GM18870 (cell line): ENCODE data around the gene TMED9.
"Not testable (repeated sequence)": the region's sequence is repeated elsewhere in the genome, so short reads cannot be mapped to it uniquely, and the experiment has no call there.

Experiments used
- ATAC-seq: cut with Tn5 transposase; IDR thresholded peaks from one replicate; pipeline ENCODE4 v1.9.1; 2021; ENCODE audit warnings: moderate library complexity; ENCODE audit not compliant: unreplicated experiment

TMED9 gene

GRCh38 chr5:177605078-177605477 lies 13.1 kb downstream of the TMED9 start:
- no peak for ATAC-seq

- no peak for ATAC-seq
Observed at GRCh38 chr5:177605667-177606066, 13.7 kb downstream of the TMED9 start.

DNA sequence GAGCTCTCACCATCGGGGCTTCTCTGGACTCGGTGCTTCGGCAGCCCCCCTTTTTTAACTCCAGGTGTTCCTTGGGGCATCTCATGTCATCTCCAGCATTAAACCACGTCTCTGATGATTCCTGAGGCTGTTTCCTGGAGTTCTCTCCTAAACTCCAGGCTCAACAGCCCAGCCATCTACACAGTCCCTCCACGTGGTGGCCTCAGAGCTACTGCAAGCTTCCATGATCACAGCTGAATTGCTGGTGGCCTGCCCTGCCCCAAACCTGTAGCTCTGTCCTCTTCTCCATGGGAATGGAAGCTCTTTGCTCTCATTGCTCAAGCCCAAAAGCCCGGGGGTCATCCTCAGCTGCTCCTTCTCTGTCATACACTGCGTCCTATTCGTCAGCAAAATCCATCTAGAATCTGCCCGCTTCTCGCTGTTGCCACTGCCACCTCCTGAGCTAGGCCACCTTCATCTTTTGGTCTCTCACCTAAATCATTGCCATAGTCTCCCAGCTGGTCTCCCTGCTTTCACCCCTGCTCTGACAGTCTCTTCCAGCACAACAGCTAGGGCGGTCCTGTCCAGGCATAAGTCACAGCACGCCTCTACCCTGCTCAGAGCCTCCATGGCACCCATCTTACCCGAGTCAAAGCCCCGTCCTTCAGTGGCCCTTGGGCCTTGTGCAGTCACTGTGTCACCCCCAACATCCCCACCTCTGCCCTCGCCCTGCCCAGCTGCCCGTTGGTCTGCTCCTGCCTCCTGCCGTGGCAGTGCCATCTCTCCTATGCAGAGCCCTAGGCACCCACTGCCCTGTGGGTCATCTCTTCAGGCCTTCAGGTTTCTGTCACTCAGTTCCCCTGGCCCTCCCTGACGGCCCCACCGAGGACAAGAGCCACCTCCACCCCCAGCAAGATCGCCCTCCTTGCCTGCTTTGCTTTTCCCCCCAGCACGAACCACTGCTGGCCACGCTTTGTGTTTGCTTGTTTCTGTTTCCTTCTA lies 14.4 kb downstream of the TMED9 start:
- no peak for ATAC-seq

- ATAC-seq: no peak
Observed at GRCh38 chr5:177607115-177607451, 15.1 kb downstream of the TMED9 start.

- no peak for ATAC-seq
Observed at GRCh38 chr5:177607452-177608192, 15.6 kb downstream of the TMED9 start.

DNA sequence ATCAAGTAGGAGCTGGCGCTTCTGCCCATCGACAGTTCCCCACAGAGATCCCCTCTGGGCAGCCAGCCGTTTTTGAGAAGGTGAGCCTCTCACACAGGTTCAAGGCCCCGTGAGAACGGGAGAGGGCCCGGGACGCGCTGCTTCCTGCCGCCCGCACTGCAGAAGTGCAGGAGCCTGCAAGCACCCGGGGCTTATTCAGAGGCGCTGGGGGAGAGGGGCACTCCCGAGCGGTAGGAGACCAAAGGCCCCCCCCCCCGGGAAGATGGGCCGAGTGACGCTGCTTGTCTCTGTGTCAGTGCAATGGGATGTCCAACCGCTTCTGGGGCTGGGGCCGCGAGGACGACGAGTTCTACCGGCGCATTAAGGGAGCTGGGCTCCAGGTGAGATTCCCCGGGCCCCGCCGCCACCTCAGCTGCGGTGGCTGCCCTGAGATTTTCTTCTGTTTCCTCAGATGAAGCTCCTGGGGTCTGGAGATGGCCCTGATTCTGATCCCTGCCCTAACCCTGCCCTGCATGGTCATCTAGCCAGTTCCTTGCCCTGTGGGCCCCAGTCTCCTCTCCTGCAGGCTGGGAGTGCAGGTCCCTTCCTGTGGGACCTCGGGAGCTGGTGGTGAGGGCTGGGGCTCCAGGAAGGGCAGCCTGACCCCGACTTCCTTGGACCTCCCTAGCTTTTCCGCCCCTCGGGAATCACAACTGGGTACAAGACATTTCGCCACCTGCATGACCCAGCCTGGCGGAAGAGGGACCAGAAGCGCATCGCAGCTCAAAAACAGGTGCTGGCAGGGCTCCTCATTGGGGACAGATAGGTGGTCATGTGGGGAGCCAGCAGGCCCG lies 16.5 kb downstream of the TMED9 start:
- ATAC-seq: no peak

- no peak for ATAC-seq
Observed at GRCh38 chr5:177609076-177610059, 17.4 kb downstream of the TMED9 start.

GRCh38 chr5:177610131-177610769 lies 18.2 kb downstream of the TMED9 start:
- ATAC-seq: no peak

DNA sequence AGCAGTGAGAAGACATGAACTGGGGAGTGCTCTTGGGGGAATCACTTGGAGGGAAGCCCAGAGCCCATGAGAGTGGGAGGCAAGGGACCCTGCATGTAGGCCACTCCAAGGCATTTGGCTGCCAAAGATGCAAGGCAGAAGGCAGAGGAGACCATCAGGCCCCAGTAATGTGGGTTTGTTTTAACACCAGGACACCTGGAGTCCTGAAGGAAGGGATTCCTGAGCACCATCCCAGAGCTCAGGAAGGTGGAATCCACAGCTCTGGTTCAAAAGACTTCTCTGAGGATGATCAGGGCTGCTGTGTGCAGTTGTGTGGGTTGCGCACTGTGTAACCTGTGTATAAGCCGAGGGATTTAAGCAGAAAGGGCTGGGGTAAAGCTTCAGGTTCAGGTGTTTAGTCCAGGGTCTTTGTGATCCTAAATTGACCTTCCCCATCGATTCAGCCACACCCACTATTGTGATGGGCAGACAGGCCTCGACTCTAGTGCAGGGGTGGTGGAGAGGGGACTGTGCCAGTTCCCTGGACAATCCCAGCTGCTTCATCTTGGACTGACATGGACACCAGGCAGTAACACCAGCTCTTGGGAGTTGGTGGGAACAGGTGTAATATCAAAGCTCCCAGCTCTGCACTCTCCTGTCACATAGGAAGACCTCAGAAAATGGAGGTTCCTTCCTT lies 18.9 kb downstream of the TMED9 start:
- no peak for ATAC-seq

- ATAC-seq: no peak
Observed at GRCh38 chr5:177611446-177612214, 19.6 kb downstream of the TMED9 start.

DNA sequence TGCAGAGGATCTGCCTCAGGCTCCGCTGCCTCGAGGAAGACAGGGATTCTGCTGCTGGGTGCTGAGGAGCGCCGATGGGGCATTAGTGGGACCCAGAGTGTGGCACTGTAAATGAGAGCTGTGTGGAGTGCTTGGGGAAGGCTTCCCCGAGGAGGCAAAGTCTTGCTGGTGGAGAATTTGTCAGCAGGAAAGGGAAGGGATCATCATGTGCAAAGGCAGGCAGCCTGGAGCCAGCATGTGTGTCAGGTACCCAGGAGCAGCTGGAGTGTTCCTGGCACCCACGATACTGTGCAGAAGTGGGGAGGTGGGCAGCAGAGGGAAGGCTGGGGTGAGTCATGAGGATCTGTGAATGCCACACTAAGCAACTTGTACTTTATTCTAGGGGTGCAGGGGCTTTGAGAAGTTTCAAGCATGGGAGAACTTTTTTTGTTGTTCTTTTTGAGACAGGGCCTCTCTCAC lies 20.2 kb downstream of the TMED9 start:
- ATAC-seq: no peak

DNA sequence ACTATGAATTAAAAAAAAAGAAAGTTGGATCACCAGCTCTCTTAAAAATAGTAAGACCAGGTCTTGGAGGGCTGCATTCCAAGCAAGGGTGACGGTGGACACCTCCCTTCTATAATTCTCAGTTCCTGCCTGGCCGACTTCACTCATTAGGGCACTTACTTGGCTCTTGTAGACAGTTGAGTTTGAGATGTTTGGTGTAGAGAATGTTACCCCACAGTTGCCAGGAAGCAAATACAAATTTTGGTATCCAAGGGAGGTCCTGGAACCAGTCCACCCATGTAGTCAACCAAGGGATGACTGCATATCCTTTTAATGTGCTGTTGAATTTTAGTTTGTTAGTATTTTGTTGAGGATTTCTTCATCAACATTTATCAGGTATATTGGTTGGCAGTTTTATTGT lies 28.6 kb downstream of the TMED9 start:
- ATAC-seq: no peak

DNA sequence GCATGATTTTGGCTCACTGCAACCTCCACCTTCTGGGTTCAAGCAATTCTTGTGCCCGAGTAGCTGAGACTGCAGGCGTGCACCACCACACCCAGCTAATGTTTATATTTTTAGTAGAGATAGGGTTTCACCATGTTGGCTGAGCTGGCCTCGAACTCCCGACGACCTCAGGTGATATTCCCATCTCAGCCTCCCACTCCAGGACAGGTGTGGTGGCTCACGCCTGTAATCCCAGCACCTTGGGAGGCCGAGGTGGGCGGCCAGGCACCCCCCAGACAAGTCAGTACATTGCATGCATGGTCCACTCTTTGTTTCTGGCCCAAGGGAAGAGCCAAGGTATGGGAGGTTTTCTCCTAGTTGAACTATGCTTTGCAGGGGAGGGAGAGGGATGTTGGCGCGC lies 32.2 kb downstream of the TMED9 start:
- ATAC-seq: not testable (repeated sequence)

- ATAC-seq: not testable (repeated sequence)
Observed at GRCh38 chr5:177630186-177630585, 38.2 kb downstream of the TMED9 start.

- not testable (repeated sequence) for ATAC-seq
Observed at GRCh38 chr5:177634912-177635311, 42.9 kb downstream of the TMED9 start.

- not testable (repeated sequence) for ATAC-seq
Observed at GRCh38 chr5:177645462-177645861, 53.5 kb downstream of the TMED9 start.
